Measurements from ENCODE around the gene MEIS2. TPM values are rescaled to one million over a fixed set of nuclear protein-coding genes. Genes with fewer than 3 reads are reported as not detected.
A peak's percentile ranks its signal among the peaks of the same experiment; 100 is the strongest.

MEIS2 gene
- total RNA-seq, 1 experiment from 2014 or later, result 17.5 TPM

DNA sequence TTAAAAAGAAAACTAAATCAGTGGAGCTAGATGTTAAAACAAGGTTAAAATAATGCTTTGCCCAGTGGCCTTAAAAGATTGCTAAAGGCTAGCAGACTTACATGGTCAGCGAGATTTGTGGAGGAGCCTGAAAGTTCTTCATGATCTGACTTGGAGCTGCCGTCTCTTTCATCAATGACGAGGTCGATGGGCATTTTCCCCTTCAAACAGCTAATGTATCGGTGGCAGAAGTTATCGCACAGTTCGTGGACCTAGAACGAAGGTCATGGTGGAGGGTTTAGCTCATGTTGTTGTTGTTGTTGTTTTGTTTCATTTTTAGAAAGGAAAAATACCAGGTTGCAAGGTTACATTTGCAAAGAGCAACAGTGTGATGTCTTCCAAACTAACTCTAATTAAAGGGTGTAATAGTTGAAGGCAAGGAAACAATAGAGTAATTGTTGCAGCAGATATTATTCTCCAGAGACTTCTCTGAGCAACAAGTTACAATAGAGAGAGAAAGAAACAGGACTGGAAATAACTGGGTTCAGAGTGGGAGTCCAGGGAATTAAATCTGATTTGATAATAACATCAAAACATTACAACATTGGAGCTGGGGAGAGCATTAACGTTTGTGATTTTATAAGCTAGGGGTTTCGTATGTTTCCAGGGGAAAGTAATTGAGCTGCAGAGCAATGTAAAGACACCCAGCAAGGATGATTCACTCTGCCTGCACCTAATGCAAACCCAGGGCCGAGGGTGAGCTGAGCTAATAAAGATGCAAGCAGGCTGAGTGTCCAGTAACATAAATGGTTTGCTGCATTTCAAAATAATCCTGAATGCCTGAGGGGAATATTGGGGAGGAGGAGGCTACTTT lies 6.6 kb downstream of the MEIS2 start:
- intact Hi-C loops (cut with micrococcal nuclease), result loop anchor here (2.0 to 10.0 kb wide), 2 partner anchors 13 to 119 kb away; no protein-coding TSS in a partner anchor
- H3K4me1 ChIP-seq (ENCODE audit: insufficient read depth, low read length), result peaks cover 28% of the 10 kb centered on the region
- ChIA-PET POLR2A (ENCODE audit: unreplicated experiment) (interaction anchor here (0.6 kb wide), 2 partner anchors 13 to 920 kb away, joined by 3 to 5 read pairs; no protein-coding TSS in a partner anchor), CTCF (interaction anchor here (0.6 kb wide), 1 partner anchor 301 kb away, joined by 5 read pairs; no protein-coding TSS in a partner anchor)
- peak; percentile 77 for ATAC-seq
- H3K4me2 ChIP-seq (ENCODE audit: low read length), result peak overlapping the region; percentile 44
- no peak overlapping the region; the same call in 1 of the 2 replicates for H3K4me3 ChIP-seq (ENCODE audit: low read length)
- peaks cover 10% of the 10 kb centered on the region for H3K36me3 ChIP-seq (ENCODE audit: low read depth, low read length)
- H2AFZ ChIP-seq (ENCODE audit: low read length), result no peak overlapping the region
- H3K9me3 ChIP-seq (ENCODE audit: low read length), result no peaks in the 10 kb centered on the region
- no peaks in the 10 kb centered on the region for H4K20me1 ChIP-seq (ENCODE audit: low read length)
- H3K79me2 ChIP-seq (ENCODE audit: low read length), result peaks cover 26% of the 10 kb centered on the region
- H3K27me3 ChIP-seq (ENCODE audit: low read length), result no peaks in the 10 kb centered on the region
- no peaks in the 10 kb centered on the region for H3K9me2 ChIP-seq (replicated peaks; ENCODE audit: low read length)
- TF ChIP-seq EZH2phosphoT487 (IDR thresholded peaks at IDR 0.05; ENCODE audit: borderline replicate concordance, low read length) (no peak), EZH2 (IDR thresholded peaks at IDR 0.05; ENCODE audit: low read length, unreplicated experiment) (no peak)
- TF ChIP-seq, protein P1, sequence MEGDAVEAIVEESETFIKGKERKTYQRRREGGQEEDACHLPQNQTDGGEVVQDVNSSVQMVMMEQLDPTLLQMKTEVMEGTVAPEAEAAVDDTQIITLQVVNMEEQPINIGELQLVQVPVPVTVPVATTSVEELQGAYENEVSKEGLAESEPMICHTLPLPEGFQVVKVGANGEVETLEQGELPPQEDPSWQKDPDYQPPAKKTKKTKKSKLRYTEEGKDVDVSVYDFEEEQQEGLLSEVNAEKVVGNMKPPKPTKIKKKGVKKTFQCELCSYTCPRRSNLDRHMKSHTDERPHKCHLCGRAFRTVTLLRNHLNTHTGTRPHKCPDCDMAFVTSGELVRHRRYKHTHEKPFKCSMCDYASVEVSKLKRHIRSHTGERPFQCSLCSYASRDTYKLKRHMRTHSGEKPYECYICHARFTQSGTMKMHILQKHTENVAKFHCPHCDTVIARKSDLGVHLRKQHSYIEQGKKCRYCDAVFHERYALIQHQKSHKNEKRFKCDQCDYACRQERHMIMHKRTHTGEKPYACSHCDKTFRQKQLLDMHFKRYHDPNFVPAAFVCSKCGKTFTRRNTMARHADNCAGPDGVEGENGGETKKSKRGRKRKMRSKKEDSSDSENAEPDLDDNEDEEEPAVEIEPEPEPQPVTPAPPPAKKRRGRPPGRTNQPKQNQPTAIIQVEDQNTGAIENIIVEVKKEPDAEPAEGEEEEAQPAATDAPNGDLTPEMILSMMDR (conservative IDR thresholded peaks at IDR 0.05; ENCODE audit: low read depth, low read length), result no peak
- no TSS peak for BruUV-seq (replicated peaks)
- H3F3A ChIP-seq (ENCODE audit: low read length, unreplicated experiment), result no peaks in the 10 kb centered on the region
- DNase-seq, result peak; percentile 76
- peak overlapping the region; percentile 48; the same call in 1 of the 2 replicates for H3K27ac ChIP-seq (ENCODE audit: low read length)
- H3K9ac ChIP-seq (ENCODE audit: low read length), result no peak overlapping the region

DNA sequence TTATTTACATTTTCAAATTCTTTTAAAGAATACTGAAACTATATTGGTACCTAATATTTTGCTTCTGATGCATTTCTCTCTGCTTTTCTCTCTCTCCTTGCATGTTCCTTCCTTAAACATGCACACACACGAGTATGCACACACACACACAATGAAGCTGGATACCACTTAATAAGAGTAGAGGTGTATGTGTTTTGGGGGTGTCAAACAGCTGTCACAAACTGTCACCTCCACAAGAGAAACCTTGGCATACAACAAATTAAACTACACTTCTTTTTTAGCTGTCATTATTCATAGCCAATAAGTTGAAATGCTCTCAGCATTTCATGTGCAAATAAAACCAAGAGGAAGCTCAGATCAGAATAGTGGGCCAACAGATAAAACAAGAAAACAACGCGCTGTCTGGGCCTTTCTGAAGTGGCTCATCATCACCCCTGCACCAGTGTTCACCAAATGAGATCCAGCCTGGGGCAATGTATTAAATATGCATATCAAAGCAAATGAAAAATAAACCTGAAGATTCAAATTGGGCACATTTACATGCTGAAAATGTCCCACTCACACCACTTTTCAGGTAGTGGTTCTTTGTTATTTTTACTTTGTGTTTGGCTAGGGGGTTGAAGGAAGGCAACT lies 9.7 kb downstream of the MEIS2 start:
- H3K27me3 ChIP-seq (ENCODE audit: low read length), result no peaks in the 10 kb centered on the region
- H3K4me1 ChIP-seq (ENCODE audit: insufficient read depth, low read length), result peaks cover 14% of the 10 kb centered on the region
- DNase-seq (no peak), ATAC-seq (no peak)
- no peak overlapping the region for H3K4me3 ChIP-seq (ENCODE audit: low read length)
- intact Hi-C loops (cut with micrococcal nuclease), result loop anchor here (10.0 kb wide), 1 partner anchor 116 kb away; no protein-coding TSS in a partner anchor
- H3K9ac ChIP-seq (ENCODE audit: low read length), result no peak overlapping the region
- H3K9me2 ChIP-seq (replicated peaks; ENCODE audit: low read length), result no peaks in the 10 kb centered on the region
- no peaks in the 10 kb centered on the region for H3K9me3 ChIP-seq (ENCODE audit: low read length)
- H3K4me2 ChIP-seq (ENCODE audit: low read length), result no peak overlapping the region
- H4K20me1 ChIP-seq (ENCODE audit: low read length), result no peaks in the 10 kb centered on the region
- H3K27ac ChIP-seq (ENCODE audit: low read length), result no peak overlapping the region
- TF ChIP-seq, protein P1 (conservative IDR thresholded peaks at IDR 0.05; ENCODE audit: low read depth, low read length), result no peak
- ChIA-PET POLR2A (ENCODE audit: unreplicated experiment) (no interaction called here), CTCF (no interaction called here)
- no peak overlapping the region for H2AFZ ChIP-seq (ENCODE audit: low read length)
- peaks cover 10% of the 10 kb centered on the region for H3K36me3 ChIP-seq (ENCODE audit: low read depth, low read length)
- no peaks in the 10 kb centered on the region for H3F3A ChIP-seq (ENCODE audit: low read length, unreplicated experiment)
- H3K79me2 ChIP-seq (ENCODE audit: low read length), result no peaks in the 10 kb centered on the region
- no TSS peak for BruUV-seq (replicated peaks)
